Fibroblast of skin of left quadriceps (primary cell): ENCODE data around the gene CABCOCO1.
"Not testable (repeated sequence)": the region's sequence is repeated elsewhere in the genome, so short reads cannot be mapped to it uniquely, and the experiment has no call there.

ENCODE experiments used
- DNase-seq, 2 experiments: peaks; one replicate each; pipeline ENCODE4 v3.0.0-alpha.2; 2013; ENCODE audit warnings: low read depth in 2 of 2

Gene CABCOCO1

GRCh38 chr10:61642676-61643075 lies 20.1 kb upstream of the CABCOCO1 start:
- peak in 1 of 2 experiments; percentile 56 for DNase-seq

- peak in 1 of 2 experiments; percentile 65 for DNase-seq
Observed at GRCh38 chr10:61643316-61643751, 19.4 kb upstream of the CABCOCO1 start.

GRCh38 chr10:61653699-61654098 lies 9.0 kb upstream of the CABCOCO1 start:
- no peak for DNase-seq

GRCh38 chr10:61655335-61655851 lies 7.3 kb upstream of the CABCOCO1 start:
- DNase-seq: peak; percentile 31 to 32

GRCh38 chr10:61663466-61663865 lies 737 bp downstream of the CABCOCO1 start:
- DNase-seq: no peak

- DNase-seq: no peak
Observed at GRCh38 chr10:61664985-61665384, 2.3 kb downstream of the CABCOCO1 start.

GRCh38 chr10:61669161-61669725 lies 6.5 kb downstream of the CABCOCO1 start:
- no peak for DNase-seq

- DNase-seq: no peak
Observed at GRCh38 chr10:61669849-61670248, 7.1 kb downstream of the CABCOCO1 start.

GRCh38 chr10:61673360-61673759 lies 10.6 kb downstream of the CABCOCO1 start:
- DNase-seq: no peak

GRCh38 chr10:61682323-61682722 lies 19.6 kb downstream of the CABCOCO1 start:
- DNase-seq: no peak

- no peak for DNase-seq
Observed at GRCh38 chr10:61683319-61683718, 20.6 kb downstream of the CABCOCO1 start.

- no peak for DNase-seq
Observed at GRCh38 chr10:61684894-61685507, 22.3 kb downstream of the CABCOCO1 start.

- DNase-seq: peak in 1 of 2 experiments; percentile 13
Observed at GRCh38 chr10:61688551-61689308, 26.0 kb downstream of the CABCOCO1 start.

GRCh38 chr10:61691667-61692066 lies 28.9 kb downstream of the CABCOCO1 start:
- not testable (repeated sequence) for DNase-seq

GRCh38 chr10:61692447-61693010 lies 29.8 kb downstream of the CABCOCO1 start:
- DNase-seq: no peak

- DNase-seq: no peak
Observed at GRCh38 chr10:61698968-61699655, 36.4 kb downstream of the CABCOCO1 start.

GRCh38 chr10:61701055-61701705 lies 38.5 kb downstream of the CABCOCO1 start:
- no peak for DNase-seq

GRCh38 chr10:61701706-61702105 lies 39.0 kb downstream of the CABCOCO1 start:
- no peak for DNase-seq

GRCh38 chr10:61702584-61702983 lies 39.9 kb downstream of the CABCOCO1 start:
- no peak for DNase-seq

- no peak for DNase-seq
Observed at GRCh38 chr10:61705022-61705613, 42.4 kb downstream of the CABCOCO1 start.

- peak; percentile 53 for DNase-seq
Observed at GRCh38 chr10:61708846-61709245, 46.1 kb downstream of the CABCOCO1 start.
